DOHH2 (cell line): ENCODE measurements around the gene SS18L1.
"Not testable (repeated sequence)": the region's sequence is repeated elsewhere in the genome, so short reads cannot be mapped to it uniquely, and the experiment has no call there.

Experiments used
- H3F3A ChIP-seq: fragments of 200-600 bp; sonication (generic), shearing (Covaris generic); 2 replicates; pipeline ENCODE4 v1.6.0; 2016; ENCODE audit warnings: antibody characterized with exemption, mild to moderate bottlenecking; ENCODE audit not compliant: control insufficient read depth, insufficient read depth
- H3K27ac ChIP-seq: fragments of 200-600 bp; sonication (generic); 2 replicates; pipeline ENCODE4 v1.5.1; 2014; ENCODE audit warnings: low read depth, mild to moderate bottlenecking, low read length, moderate library complexity
- H3K27me3 ChIP-seq: fragments of 200-600 bp; sonication (generic); 2 replicates; pipeline ENCODE4 v1.6.1; 2014; ENCODE audit warnings: mild to moderate bottlenecking, low read length, mixed read lengths; ENCODE audit not compliant: control insufficient read depth
- H3K36me3 ChIP-seq: fragments of 200-600 bp; sonication (generic); 2 replicates; pipeline ENCODE4 v1.6.1; 2014; ENCODE audit warnings: mild to moderate bottlenecking, low read length, moderate library complexity, mixed read lengths; ENCODE audit not compliant: control insufficient read depth
- H3K4me1 ChIP-seq: fragments of 200-600 bp; sonication (generic); 2 replicates; pipeline ENCODE4 v1.6.1; 2014; ENCODE audit warnings: mild to moderate bottlenecking, low read length, mixed read lengths; ENCODE audit not compliant: control insufficient read depth
- H3K4me2 ChIP-seq: fragments of 200-600 bp; sonication (generic); 2 replicates; pipeline ENCODE4 v1.6.0; 2014; ENCODE audit warnings: mild to moderate bottlenecking, low read length, moderate library complexity
- H3K4me3 ChIP-seq: fragments of 200-600 bp; sonication (generic); 2 replicates; pipeline ENCODE4 v1.5.1; 2014; ENCODE audit warnings: mild to moderate bottlenecking, low read length, mixed read lengths
- H3K79me2 ChIP-seq: fragments of 200-600 bp; sonication (generic); 2 replicates; pipeline ENCODE4 v1.6.1; 2014; ENCODE audit warnings: mild to moderate bottlenecking, low read length, mixed read lengths; ENCODE audit not compliant: control insufficient read depth
- H3K9me2 ChIP-seq: fragments of 200-600 bp; sonication (generic); replicated peaks from 2 replicates; pipeline ENCODE4 v1.6.1; 2014; ENCODE audit warnings: mild to moderate bottlenecking, low read length, mixed read lengths; ENCODE audit not compliant: control insufficient read depth
- H3K9me3 ChIP-seq: fragments of 200-600 bp; sonication (generic); 2 replicates; pipeline ENCODE4 v1.6.1; 2014; ENCODE audit warnings: antibody characterized with exemption, low read length, mixed read lengths; ENCODE audit not compliant: control insufficient read depth, insufficient read depth
- H4K20me1 ChIP-seq: fragments of 200-600 bp; sonication (generic); 2 replicates; pipeline ENCODE4 v1.6.0; 2014; ENCODE audit warnings: low read depth, mild to moderate bottlenecking, antibody characterized with exemption, low read length, moderate library complexity; ENCODE audit not compliant: control insufficient read depth, insufficient read depth
- CTCF ChIP-seq: fragments of 200-600 bp; sonication (generic); IDR thresholded peaks from one replicate; pipeline ENCODE4 v1.5.1; 2014; ENCODE audit warnings: antibody characterized with exemption, mild to moderate bottlenecking, low read depth, low read length; ENCODE audit not compliant: poor library complexity, severe bottlenecking
- EZH2phosphoT487 ChIP-seq: fragments of 200-600 bp; sonication (generic); IDR thresholded peaks from 2 replicates; pipeline ENCODE4 v1.6.1; 2017; ENCODE audit warnings: borderline replicate concordance, mild to moderate bottlenecking, antibody characterized with exemption, low read length, moderate library complexity, mixed read lengths

The SS18L1 gene

DNA sequence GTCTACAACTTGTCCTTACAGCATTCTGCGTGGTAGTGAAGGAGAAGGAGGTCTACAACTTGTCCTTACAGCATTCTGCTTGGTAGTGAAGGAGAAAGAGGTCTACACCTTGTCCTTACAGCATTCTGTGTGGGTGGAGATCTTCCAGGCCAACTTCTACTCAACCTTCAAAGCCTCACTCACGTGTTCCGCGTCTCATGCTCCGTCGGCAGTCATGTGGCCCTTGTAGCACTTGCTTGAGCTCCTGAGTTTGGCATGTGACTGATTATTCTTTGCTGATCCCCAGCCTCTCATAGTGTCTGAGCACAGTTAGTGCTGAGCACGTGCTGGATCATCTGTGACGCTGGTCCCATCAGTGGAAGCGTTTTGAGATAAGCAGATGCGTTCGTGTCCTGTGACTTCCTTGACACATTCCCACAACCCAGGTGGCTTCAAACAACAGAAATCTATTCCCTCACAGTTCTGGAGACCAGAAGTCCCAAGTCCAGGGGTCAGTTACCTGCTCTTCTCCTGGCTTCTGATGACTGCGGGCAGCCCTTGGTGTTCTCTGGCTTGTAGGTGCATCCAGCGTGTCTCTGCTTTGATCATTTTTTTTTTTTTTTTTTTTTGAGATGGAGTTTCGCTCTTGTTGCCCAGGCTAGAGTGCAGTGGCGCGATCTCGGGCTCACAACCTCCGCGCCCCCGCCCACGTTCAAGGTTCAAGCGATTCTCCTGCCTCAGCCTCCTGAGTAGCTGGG lies 2.6 kb downstream of the SS18L1 start:
- Histone ChIP-seq H3K4me3 (no peak overlapping the region), H3K27ac (no peak overlapping the region), H3K36me3 (peaks cover 21% of the 10 kb centered on the region), H3K4me2 (no peak overlapping the region), H3K27me3 (no peaks in the 10 kb centered on the region), H3F3A (no peaks in the 10 kb centered on the region), H3K79me2 (peaks cover 90% of the 10 kb centered on the region), H3K9me2 (no peaks in the 10 kb centered on the region), H3K9me3 (no peaks in the 10 kb centered on the region), H3K4me1 (peaks cover 19% of the 10 kb centered on the region), H4K20me1 (peaks cover 23% of the 10 kb centered on the region)
- TF ChIP-seq EZH2phosphoT487, result no peak
- no peak for TF ChIP-seq CTCF

DNA sequence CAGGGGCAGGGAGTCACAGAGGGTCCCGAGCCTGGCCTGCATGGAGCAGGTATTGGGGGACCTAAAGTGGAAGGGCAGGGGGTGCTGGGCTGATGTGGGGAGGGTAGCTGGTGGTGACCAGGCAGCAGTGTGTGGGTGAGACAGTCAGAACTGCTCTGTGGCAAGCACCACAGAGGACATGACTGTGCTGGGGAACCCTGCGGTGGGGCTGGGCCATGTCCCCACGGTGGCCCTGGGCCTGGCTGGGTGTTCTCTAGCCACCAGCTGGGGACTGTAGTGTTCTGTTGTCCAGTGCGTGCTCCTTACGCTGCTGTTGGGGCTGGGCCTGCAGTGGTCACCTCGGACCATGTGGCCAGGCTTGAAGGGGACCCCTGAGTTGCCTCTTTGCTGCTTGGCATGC lies 3.6 kb downstream of the SS18L1 start:
- Histone ChIP-seq H3K4me2 (no peak overlapping the region), H3K4me3 (no peak overlapping the region), H3K9me2 (no peaks in the 10 kb centered on the region), H3F3A (no peaks in the 10 kb centered on the region), H3K9me3 (no peaks in the 10 kb centered on the region), H4K20me1 (peaks cover 14% of the 10 kb centered on the region), H3K4me1 (peaks cover 10% of the 10 kb centered on the region), H3K27ac (no peak overlapping the region), H3K79me2 (peaks cover 89% of the 10 kb centered on the region), H3K36me3 (peaks cover 11% of the 10 kb centered on the region), H3K27me3 (no peaks in the 10 kb centered on the region)
- TF ChIP-seq EZH2phosphoT487, result no peak
- no peak for TF ChIP-seq CTCF

GRCh38 chr20:62147528-62147927 lies 4.0 kb downstream of the SS18L1 start:
- Histone ChIP-seq H3K4me2 (no peak overlapping the region), H4K20me1 (peaks cover 13% of the 10 kb centered on the region)

GRCh38 chr20:62148383-62148782 lies 4.8 kb downstream of the SS18L1 start:
- H3K4me3 ChIP-seq, H3K4me2 ChIP-seq, H3K27ac ChIP-seq, H3F3A ChIP-seq, H3K27me3 ChIP-seq, H3K9me3 ChIP-seq, H3K9me2 ChIP-seq: not testable (repeated sequence)
- H3K4me1 ChIP-seq, result peaks cover 10% of the 10 kb centered on the region
- H3K79me2 ChIP-seq, result peaks cover 90% of the 10 kb centered on the region
- H3K36me3 ChIP-seq, result peaks cover 12% of the 10 kb centered on the region; the same call in 1 of the 2 replicates
- peaks cover 13% of the 10 kb centered on the region for H4K20me1 ChIP-seq

More at GRCh38 chr20:62147528-62147927, 4.0 kb downstream of the SS18L1 start:
- TF ChIP-seq CTCF (no peak), EZH2phosphoT487 (no peak)
- Histone ChIP-seq H3K4me1 (peaks cover 10% of the 10 kb centered on the region), H3K4me3 (no peak overlapping the region), H3K9me2 (no peaks in the 10 kb centered on the region), H3K27me3 (no peaks in the 10 kb centered on the region), H3F3A (no peaks in the 10 kb centered on the region), H3K79me2 (peaks cover 89% of the 10 kb centered on the region), H3K27ac (no peak overlapping the region), H3K36me3 (peaks cover 9% of the 10 kb centered on the region), H3K9me3 (no peaks in the 10 kb centered on the region)
